Left lung (tissue), 10 donors: ENCODE results near the gene PCMT1. TPM values are rescaled to one million over a fixed set of nuclear protein-coding genes. Genes with fewer than 3 reads are reported as not detected.
A peak's percentile ranks its signal among the peaks of the same experiment; 100 is the strongest.

Experiments
- ATAC-seq: fragments of 200-7000 bp; cut with Tn5 transposase; one replicate; pipeline ENCODE4 v1.9.1; 2020; ENCODE audit warnings: moderate library complexity
- DNase-seq, 4 donors: peaks; one replicate each; pipeline ENCODE4 v3.0.0-alpha.2; 2013 to 2020
- H3K27ac ChIP-seq, 2 donors: fragments of 200-600 bp; sonication (generic) in 1 of 2; one replicate each; pipeline versions ENCODE4 v1.5.0 to v1.8.0; 2020 to 2021
- H3K27me3 ChIP-seq, 2 donors: fragments of 200-600 bp; sonication (generic) in 1 of 2; one replicate each; pipeline versions ENCODE4 v1.5.0 to v1.8.0; 2020 to 2021
- H3K36me3 ChIP-seq, 2 donors: fragments of 200-600 bp; sonication (generic) in 1 of 2; one replicate each; pipeline versions ENCODE4 v1.5.0 to v1.8.0; 2020 to 2021
- H3K4me1 ChIP-seq, 2 donors: fragments of 200-600 bp; one replicate each; pipeline ENCODE4 v1.8.0; 2021
- H3K4me3 ChIP-seq, 2 donors: fragments of 200-600 bp; sonication (generic) in 1 of 2; one replicate each; pipeline versions ENCODE4 v1.5.0 to v1.8.0; 2020 to 2021; ENCODE audit warnings: mild to moderate bottlenecking in 1 of 2
- H3K9me3 ChIP-seq, 2 donors: fragments of 200-600 bp; sonication (generic) in 1 of 2; one replicate each; pipeline versions ENCODE4 v1.5.0 to v1.8.0; 2020 to 2021
- CTCF ChIP-seq, 2 donors: fragments of 200-600 bp; sonication (generic) in 1 of 2; IDR thresholded peaks; one replicate each; pipeline versions ENCODE4 v1.5.0 to v1.8.0; 2021; ENCODE audit warnings: antibody characterized with exemption in 2 of 2
- intact Hi-C, 2 donors: fragments of 100-400 bp; cut with DNase I; formaldehyde crosslinking; loops; one replicate each; pipeline versions ENCODE4 v1.11.2 to v1.14.2; 2022
- polyA plus RNA-seq, 6 donors: library from polyadenylated mRNA; unstranded; fragments of 120-200 nt; gene quantifications; one replicate each; pipeline ENCODE4 v1.2.1, GENCODE V29; 2013; ENCODE audit not compliant: insufficient read length in 6 of 6
- total RNA-seq, 2 donors: library from RNA; stranded (reverse); fragmentation: NEBNext Ultra II Directional; extraction: Animal tissue kit (Norgen Biotek cat#: 25700); gene quantifications; one replicate each; pipeline ENCODE4 v1.2.1, GENCODE V29; 2021
- donor health status: DM: no; HTN: yes; CAD: no.
- donor health status: DM: no; HTN: no; CAD: no.

The PCMT1 gene
- total and polyA plus RNA-seq, 8 donors = 61.8 to 87.4 (median 80.3) TPM

DNA sequence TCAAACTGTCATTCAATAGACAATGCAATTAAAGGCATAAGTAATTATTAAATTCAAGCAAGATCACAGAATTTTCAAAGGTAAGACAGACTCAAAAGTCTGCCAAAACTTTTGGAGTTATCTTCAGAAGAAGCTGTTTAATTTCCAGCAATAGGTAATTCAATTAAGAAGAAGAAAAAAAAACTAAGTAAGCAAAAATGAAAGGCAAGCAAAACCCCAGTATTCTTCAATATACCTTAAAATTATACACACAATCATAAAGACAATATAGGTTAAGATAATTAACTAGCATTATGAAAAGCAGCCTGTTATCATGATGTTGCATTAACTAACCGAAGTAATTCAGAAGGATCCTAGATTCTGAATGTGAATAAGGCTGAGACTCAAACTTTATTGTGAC, 35.1 kb upstream of the PCMT1 start:
- peaks cover 0 to 65% of the 10 kb centered on the region in 2 donors for H3K4me1 ChIP-seq
- DNase-seq (no peak), ATAC-seq (no peak)
- TF ChIP-seq CTCF (IDR thresholded peaks at IDR 0.05) = no peak
- peaks cover 0 to 6% of the 10 kb centered on the region in 2 donors for H3K36me3 ChIP-seq
- no peak overlapping the region for H3K27ac ChIP-seq
- intact Hi-C loops = no loop called here
- H3K27me3 ChIP-seq = no peaks in the 10 kb centered on the region
- H3K9me3 ChIP-seq = no peaks in the 10 kb centered on the region
- H3K4me3 ChIP-seq = no peak overlapping the region

GRCh38 chr6:149716181-149716963, 33.2 kb upstream of the PCMT1 start:
- DNase-seq = no peak
- intact Hi-C loops = no loop called here
- no peak for TF ChIP-seq CTCF (IDR thresholded peaks at IDR 0.05)
- ATAC-seq = no peak
- peaks cover 0 to 48% of the 10 kb centered on the region in 2 donors for H3K4me1 ChIP-seq
- H3K9me3 ChIP-seq = no peaks in the 10 kb centered on the region
- no peaks in the 10 kb centered on the region for H3K27me3 ChIP-seq
- peaks cover 0 to 6% of the 10 kb centered on the region in 2 donors for H3K36me3 ChIP-seq
- H3K27ac ChIP-seq = peak overlapping the region; percentile 20 to 97
- H3K4me3 ChIP-seq = peak overlapping the region; percentile 80 to 94

DNA sequence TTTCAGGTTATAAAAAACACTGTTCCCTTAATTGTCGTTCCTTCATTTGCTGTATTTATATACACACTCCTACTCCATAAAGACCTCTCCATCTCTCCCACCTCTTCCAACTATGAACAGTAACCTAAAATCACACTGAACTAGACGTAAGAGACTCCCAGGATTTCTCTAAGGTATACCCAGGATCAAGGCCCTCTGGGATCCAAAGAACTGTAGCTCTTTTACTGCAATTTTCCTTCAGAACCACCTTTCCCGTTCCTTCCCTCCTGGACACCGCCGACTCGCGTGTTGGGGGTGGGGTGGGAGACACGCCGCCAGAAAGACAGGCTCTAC, 32.3 kb upstream of the PCMT1 start:
- no peak for TF ChIP-seq CTCF (IDR thresholded peaks at IDR 0.05)
- peak overlapping the region; percentile 97 to 98 for H3K27ac ChIP-seq
- DNase-seq = no peak
- no peaks in the 10 kb centered on the region for H3K9me3 ChIP-seq
- H3K27me3 ChIP-seq = no peaks in the 10 kb centered on the region
- peak; percentile 10 for ATAC-seq
- H3K4me3 ChIP-seq = peak overlapping the region; percentile 80 to 94
- intact Hi-C loops = no loop called here
- peaks cover 0 to 6% of the 10 kb centered on the region in 2 donors for H3K36me3 ChIP-seq
- peaks cover 0 to 48% of the 10 kb centered on the region in 2 donors for H3K4me1 ChIP-seq

- intact Hi-C loops = no loop called here
- ATAC-seq (peak; percentile 94), DNase-seq (peak; percentile 84 to 98 (median 91))
- H3K4me1 ChIP-seq = peaks cover 0 to 48% of the 10 kb centered on the region in 2 donors
- H3K36me3 ChIP-seq = peaks cover 0 to 3% of the 10 kb centered on the region in 2 donors
- no peak for TF ChIP-seq CTCF (IDR thresholded peaks at IDR 0.05)
- no peaks in the 10 kb centered on the region for H3K9me3 ChIP-seq
- H3K27ac ChIP-seq = peak within 1 kb of the TSS; percentile 97 to 98
- H3K4me3 ChIP-seq = peak within 1 kb of the TSS; percentile 80 to 94
- no peaks in the 10 kb centered on the region for H3K27me3 ChIP-seq
Observed at GRCh38 chr6:149717588-149718458, 31.7 kb upstream of the PCMT1 start, which contains the start of gene LATS1. Gene LATS1 (minus strand): TSS chr6:149718101. CDS start chr6:149702126, 15,975 bp downstream.

DNA sequence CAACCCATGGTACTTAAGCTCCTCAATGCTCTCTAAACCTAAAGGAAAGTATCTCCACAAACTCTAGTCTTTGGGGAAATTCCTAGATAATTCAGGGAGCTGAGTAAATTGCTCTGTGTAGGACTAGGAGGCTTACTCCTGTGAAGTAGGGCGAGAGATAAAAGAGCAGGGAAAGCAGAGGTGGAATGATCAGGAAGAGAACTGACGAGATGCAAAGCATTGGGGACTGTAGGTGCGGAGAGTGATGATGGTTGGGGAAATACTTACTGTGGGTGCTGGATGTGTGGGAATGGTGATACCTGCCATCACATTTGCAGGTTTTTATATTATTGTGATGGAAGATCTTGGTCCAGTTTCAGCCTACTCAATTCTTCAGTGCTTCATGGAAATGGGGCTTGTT, 30.0 kb upstream of the PCMT1 start:
- no peak overlapping the region for H3K4me3 ChIP-seq
- H3K9me3 ChIP-seq = no peaks in the 10 kb centered on the region
- DNase-seq (no peak), ATAC-seq (no peak)
- no peak for TF ChIP-seq CTCF (IDR thresholded peaks at IDR 0.05)
- H3K27me3 ChIP-seq = no peaks in the 10 kb centered on the region
- H3K4me1 ChIP-seq = peaks cover 0 to 40% of the 10 kb centered on the region in 2 donors
- intact Hi-C loops = no loop called here
- H3K27ac ChIP-seq = no peak overlapping the region
- no peaks in the 10 kb centered on the region for H3K36me3 ChIP-seq
